22Rv1 (cell line): ENCODE results near the gene C12orf60.

Experiments used
- CTCF ChIP-seq: fragments of 450-650 bp; IDR thresholded peaks from 2 replicates; pipeline ENCODE4 v1.5.1; 2017; ENCODE audit warnings: mild to moderate bottlenecking
- ZFX ChIP-seq: fragments of 450-650 bp; IDR thresholded peaks from 2 replicates; pipeline ENCODE4 v1.6.1; 2017; ENCODE audit warnings: antibody characterized with exemption, borderline replicate concordance

DNA sequence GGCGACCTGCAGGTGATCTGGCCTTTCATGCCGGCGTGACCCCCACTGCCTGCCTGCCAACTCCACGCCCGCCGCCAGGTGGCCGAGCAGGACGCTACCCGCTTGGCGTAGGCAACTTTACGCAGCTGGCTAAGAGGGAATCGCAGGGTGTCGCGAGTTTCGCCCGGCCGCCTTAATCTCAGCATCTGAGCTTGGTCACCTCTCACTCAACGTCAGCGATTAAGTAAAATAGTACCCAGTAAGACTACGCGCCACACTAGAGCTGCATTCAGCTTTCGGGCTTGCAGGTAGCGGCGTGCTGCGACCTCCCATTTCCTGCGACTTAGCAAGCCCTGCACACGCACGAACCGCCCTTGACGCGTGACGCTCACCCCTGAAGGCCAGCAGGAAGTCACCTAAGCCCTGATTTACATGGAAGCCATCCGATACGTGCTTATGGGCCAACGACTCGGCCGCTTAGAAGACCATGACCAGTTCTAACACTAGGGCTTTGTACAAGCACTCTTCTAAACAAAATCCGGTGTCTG, 33.4 kb upstream of the C12orf60 start:
- peak; percentile 97 for TF ChIP-seq CTCF
- TF ChIP-seq ZFX = no peak
